OCI-LY3 (cell line): Measurements from ENCODE around the gene BIK.

ENCODE experiments used
- EZH2phosphoT487 ChIP-seq: fragments of 200-600 bp; shearing (Covaris generic); IDR thresholded peaks from 2 replicates; pipeline ENCODE4 v1.6.1; 2018; ENCODE audit warnings: antibody characterized with exemption, mixed run types, low read depth
- TF ChIP-seq, protein P1 (sequence below): fragments of 200-600, 300-600 bp; sonication (generic); IDR thresholded peaks from 2 replicates; pipeline ENCODE4 v1.5.1; 2014; ENCODE audit warnings: antibody characterized with exemption, low read length, low read depth

- TF ChIP-seq, protein P1, sequence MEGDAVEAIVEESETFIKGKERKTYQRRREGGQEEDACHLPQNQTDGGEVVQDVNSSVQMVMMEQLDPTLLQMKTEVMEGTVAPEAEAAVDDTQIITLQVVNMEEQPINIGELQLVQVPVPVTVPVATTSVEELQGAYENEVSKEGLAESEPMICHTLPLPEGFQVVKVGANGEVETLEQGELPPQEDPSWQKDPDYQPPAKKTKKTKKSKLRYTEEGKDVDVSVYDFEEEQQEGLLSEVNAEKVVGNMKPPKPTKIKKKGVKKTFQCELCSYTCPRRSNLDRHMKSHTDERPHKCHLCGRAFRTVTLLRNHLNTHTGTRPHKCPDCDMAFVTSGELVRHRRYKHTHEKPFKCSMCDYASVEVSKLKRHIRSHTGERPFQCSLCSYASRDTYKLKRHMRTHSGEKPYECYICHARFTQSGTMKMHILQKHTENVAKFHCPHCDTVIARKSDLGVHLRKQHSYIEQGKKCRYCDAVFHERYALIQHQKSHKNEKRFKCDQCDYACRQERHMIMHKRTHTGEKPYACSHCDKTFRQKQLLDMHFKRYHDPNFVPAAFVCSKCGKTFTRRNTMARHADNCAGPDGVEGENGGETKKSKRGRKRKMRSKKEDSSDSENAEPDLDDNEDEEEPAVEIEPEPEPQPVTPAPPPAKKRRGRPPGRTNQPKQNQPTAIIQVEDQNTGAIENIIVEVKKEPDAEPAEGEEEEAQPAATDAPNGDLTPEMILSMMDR, result no peak
- TF ChIP-seq EZH2phosphoT487, result no peak
These were observed 568 bp upstream of the BIK start for GRCh38 chr22:43109921-43110443.
